ENCODE results near the gene SERPINE2.

DNA sequence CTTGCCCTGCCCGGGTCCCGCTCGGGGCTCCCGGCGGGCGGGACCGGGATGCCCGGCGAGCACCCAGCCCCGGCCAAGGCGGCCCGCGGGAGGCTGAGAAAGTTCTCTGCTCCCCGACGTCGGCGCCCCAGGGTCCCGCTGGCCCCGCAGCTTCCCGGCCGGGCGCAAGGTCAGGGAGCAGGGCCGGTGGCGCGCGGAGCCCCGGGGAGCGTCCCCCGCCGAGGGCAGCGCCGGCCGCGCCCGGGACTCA is 331 bp downstream of the SERPINE2 start:
- no peak for TF ChIP-seq EP300 (IDR thresholded peaks at IDR 0.05; ENCODE audit: low read depth)
- TF ChIP-seq POLR2A (IDR thresholded peaks at IDR 0.05), result no peak
- TF ChIP-seq, protein P1, sequence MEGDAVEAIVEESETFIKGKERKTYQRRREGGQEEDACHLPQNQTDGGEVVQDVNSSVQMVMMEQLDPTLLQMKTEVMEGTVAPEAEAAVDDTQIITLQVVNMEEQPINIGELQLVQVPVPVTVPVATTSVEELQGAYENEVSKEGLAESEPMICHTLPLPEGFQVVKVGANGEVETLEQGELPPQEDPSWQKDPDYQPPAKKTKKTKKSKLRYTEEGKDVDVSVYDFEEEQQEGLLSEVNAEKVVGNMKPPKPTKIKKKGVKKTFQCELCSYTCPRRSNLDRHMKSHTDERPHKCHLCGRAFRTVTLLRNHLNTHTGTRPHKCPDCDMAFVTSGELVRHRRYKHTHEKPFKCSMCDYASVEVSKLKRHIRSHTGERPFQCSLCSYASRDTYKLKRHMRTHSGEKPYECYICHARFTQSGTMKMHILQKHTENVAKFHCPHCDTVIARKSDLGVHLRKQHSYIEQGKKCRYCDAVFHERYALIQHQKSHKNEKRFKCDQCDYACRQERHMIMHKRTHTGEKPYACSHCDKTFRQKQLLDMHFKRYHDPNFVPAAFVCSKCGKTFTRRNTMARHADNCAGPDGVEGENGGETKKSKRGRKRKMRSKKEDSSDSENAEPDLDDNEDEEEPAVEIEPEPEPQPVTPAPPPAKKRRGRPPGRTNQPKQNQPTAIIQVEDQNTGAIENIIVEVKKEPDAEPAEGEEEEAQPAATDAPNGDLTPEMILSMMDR (IDR thresholded peaks at IDR 0.05), result no peak
- TF ChIP-seq POLR2AphosphoS5 (IDR thresholded peaks at IDR 0.05), result no peak
